ENCODE data around the gene LRMDA.
"Not testable (repeated sequence)": the region's sequence is repeated elsewhere in the genome, so short reads cannot be mapped to it uniquely, and the experiment has no call there.

Gene LRMDA

DNA sequence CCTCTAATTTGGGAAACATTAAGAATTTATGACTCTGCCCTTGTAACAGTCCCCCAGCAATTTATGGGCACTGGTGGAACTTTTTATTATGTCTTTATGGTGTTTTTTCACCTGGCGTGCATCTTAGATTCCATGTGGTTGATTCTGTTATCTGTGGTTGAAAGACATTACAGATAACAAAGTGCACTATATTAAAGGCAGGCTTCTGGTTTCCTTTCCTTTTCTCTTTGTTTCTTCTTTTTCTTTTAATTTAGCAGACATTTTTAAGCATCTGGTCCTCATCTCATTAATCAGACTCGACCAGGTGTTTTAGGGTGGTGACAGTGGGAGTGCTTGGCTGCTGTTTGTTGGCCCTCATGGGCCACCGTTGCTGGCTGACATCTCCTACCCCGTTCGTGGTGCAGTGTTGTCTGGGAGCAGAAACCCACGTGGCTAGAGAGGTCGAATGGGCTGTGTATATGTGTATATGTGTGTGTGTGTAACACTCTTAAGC lies 77.4 kb downstream of the LRMDA start:
- no peak for DNase-seq

DNA sequence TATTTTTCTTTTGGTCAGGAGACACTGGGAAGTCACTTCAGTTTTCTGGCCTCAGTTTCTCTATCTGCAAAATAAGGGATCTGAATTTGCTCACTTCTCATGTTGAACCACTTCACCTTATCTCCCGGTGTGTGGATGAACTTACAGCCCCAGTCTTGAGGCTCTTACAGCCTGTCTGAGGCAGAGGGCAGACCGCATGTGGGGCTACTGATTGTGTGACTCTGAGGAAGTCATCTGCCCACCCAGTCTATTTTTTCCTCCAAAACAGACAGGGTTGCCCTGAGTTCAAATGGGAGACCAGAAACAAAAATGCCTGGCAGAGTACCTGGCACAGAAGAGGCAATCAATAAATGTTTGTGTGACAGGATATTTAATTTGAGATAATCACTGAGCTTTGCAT lies 78.3 kb downstream of the LRMDA start:
- DNase-seq: no peak

DNA sequence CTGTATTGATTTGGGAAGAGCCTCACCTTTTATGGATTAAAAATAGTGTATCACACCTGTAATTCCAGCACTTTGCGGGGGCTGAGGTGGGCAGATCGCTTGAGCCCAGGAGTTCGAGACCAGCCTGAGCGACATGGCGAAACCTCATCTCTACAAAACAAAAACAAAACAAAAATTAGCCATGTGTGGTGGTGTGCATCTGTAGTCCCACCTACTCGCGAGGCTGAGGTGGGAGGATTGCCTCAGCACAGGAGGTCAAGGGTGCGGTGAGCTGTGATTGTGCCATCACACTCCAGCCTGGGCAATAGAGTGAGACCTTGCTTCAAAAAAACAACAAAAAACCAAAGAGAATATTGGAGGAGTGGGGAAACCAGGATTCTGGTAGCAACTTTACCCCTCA lies 79.6 kb downstream of the LRMDA start:
- DNase-seq: no peak

DNA sequence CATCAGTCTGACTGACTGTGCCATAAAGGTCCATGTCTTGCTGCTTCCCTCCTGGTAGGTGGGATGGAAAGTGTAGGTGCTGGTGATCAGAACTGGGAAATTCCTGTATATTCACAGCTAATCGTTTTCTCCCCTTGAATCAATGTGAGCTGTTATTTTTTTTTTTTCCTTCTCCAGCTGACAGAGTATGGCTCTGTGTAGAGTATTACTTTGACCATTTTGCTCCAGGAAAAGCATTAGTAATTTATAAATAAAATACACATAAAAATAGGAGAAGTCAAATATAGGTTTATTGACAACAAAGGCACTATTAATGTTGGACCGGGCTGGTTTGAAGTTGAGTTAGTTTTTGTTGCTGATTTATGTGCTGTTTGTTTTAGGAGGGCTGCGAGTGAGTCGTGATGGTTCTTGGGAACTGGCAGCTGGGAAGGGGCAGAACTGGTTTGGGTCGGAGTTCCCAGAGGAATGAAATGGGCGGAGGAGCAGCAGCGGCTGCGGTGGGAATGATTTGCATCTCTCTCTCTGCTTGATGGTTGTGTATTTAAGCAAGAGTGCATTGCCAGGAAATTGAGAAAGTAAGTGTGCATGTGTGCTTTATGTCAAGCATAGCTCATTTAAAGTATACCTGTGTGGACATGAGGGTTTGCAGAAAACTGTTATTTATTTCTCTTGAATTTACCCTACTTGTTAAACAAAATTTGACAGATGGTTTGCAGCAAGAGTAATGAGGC lies 80.9 kb downstream of the LRMDA start:
- DNase-seq: no peak

DNA sequence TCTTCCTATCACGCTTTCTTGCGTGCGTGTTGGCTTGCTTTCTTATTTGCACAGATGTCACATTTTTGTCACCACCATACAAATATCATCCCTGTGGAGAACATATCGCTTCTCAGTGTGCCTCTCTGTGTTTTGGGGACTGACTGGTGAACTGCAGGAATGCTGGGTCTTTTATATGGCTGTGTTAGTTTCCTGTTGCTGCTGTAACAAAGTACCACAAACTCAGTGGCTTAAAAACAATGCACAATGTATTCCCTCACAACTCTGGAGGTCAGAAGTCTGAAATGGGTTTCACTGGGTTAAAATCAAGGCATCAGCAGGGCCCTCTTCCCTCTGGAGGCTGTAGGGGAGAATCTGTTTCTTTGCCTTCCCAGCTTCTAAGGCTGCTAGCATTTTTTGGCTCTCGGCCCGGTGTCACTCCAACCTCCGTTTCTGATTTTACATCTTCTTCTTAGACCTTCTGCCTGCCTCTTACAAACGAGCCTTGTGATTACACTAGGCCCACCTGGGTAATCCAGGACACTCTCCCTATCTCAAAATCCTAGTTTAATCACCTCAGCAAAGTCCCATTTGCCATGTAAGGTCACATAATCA lies 82.0 kb downstream of the LRMDA start:
- no peak for DNase-seq

DNA sequence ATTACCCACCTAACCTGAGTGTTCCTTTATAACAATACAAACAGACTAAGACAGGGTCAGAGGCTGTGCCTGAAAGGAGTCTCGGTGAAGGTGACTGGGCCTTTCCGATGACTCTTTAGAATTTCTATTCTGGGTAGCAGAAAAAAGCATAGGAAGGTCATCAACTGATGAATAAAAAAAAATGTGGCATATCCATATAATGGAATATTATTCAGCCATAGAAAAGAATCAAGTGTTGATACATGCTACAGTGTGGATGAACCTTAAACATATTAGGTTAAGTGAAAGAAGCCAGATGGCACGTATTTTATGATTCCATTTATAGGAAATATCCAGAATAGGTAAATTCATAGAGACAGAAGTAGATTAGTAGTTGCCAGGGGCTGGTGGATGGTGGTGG lies 83.4 kb downstream of the LRMDA start:
- no peak for DNase-seq

DNA sequence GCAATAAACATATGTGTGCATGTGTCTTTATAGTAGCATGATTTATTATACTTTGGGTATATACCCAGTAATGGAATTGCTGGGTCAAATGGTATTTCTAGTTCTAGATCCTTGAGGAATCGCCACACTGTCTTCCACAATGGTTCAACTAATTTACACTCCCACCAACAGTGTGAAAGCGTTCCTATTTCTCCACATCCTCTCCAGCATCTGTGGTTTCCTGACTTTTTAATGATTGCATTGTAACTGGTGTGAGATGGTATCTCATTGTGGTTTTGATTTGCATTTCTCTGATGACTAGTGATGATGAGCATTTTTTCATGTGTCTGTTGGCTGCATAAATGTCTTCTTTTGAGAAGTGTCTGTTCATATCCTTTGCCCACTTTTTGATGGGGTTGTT lies 84.7 kb downstream of the LRMDA start:
- DNase-seq: not testable (repeated sequence)

DNA sequence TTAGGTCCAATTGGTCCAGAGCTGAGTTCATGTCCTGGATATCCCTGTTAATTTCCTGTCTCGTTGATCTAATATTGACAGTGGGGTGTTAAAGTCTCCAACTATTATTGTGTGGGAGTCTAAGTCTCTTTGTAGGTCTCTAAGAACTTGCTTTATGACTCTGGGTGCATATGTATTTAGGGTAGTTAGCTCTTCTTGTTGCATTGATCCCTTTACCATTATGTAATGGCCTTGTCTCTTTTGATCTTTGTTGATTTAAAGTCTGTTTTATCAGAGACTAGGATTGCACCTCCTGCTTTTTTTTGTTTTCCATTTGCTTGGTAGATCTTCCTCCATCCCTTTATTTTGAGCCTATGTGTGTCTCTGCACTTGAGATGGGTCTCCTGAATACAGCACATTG lies 87.8 kb downstream of the LRMDA start:
- not testable (repeated sequence) for DNase-seq

DNA sequence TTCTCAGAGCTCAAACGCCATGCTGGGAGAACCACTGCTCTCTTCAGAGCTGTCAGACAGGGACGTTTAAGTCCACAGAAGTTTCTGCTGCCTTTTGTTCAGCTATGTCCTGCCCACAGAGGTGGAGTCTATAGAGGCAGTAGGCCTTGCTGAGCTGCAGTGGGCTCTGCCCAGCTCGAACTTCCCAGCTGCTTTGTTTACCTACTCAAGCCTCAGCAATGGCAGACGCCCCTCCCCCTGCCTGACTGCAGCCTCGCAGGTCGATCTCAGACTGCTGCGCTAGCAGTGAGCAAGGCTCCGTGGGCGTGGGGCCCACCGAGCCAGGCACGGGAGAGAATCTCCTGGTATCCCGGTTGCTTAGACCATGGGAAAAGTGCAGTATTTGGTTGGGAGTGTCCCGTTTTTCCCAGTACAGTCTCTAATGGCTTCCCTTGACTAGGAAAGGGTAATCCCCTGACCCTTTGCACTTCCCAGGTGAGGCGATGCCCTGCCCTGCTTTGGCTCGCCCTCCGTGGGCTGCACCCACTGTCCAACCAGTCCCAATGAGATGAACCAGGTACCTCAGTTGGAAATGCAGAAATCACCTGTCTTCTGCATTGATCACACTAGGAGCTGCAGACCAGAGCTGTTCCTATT lies 89.9 kb downstream of the LRMDA start:
- DNase-seq: not testable (repeated sequence)

DNA sequence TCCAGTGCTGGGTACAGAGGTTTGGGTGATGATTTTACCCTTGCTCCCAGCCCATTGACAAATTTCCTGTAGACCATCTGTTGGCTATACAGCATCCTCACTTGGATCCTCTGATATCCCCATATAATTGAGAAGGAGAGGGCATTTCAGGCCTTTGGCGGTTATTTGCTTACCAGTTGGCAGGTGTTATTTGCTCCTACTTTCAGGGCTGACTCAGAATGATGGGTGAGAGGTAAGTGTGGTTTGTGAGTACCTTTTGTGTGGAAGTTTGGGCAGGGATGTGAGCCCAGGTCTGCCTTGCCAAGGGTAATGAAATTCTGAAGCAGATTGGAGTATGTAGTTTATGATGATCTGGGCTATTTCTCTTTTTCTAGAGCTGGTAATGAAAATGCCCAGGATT lies 93.6 kb downstream of the LRMDA start:
- no peak for DNase-seq

DNA sequence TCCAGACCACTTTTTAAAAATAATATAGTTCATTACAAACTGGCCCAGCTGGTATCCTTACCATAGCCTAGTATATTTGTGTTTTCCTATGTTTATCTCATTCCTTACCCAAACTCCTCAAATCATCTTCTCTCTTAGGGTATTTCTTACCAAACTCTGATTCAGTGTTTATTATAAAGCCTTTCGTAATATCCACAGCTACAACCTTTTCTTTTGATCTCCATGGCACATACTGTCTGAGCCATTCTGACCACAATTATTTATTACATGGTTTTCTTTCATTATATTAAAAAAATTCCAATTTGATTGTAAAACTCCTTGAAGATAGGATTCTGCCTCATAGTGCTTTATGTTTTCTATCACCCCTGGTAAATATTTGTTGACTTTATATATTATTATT lies 94.2 kb downstream of the LRMDA start:
- DNase-seq: no peak

DNA sequence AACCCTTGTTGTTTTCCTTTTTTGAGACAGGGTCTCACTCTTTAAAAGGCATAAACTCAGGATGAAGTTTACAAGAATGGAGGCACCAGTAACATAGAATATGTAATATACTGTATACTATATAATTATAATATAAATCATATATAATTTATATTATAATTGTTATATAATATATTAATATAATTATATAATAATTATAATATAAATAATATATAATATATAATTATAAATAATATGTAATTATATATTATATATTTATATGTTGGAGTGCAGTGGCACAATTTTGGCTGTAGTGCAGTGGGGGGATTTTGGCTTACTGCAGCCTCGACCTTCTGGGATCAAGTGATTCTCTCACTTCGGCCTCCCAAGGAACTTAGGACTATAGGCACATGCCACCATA lies 96.1 kb downstream of the LRMDA start:
- no peak for DNase-seq

DNA sequence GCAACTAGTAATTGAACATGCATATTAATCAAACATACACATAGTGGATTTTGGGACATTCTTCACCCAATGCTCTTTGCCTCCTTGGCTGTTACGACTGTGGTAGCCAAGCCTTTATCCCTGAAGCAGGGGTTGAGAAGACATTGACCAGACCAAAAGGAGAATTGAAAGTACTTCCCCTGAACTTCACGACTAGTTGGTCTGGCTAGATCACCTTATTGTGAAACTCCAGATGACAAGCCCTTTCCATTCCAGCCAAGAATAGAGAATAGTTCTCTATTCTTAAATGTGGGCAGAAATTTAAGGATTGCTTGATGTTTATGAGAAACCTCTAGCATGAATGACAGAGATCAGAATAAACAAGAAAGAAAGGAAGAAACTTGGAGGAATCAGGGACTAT lies 97.0 kb downstream of the LRMDA start:
- DNase-seq: no peak

DNA sequence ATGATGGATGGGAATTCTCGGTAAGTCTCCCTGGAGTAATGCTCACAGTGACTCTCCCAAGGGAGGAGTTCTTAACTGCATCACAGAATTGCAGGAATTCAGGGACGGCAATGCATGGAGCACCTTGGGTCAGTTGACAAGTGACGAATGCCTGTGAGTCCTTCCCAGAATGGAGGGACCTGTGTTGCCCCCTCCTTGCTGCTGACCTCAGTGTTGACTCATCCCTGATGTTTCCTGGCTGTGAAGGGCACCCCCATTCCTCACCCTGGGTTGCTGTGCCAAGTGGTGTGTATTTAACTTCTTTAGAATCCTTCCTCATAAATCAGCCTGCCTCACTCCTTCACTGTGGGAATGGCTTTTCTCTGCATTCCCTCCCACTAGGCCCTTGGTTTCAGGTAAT lies 98.9 kb downstream of the LRMDA start:
- no peak for DNase-seq

DNA sequence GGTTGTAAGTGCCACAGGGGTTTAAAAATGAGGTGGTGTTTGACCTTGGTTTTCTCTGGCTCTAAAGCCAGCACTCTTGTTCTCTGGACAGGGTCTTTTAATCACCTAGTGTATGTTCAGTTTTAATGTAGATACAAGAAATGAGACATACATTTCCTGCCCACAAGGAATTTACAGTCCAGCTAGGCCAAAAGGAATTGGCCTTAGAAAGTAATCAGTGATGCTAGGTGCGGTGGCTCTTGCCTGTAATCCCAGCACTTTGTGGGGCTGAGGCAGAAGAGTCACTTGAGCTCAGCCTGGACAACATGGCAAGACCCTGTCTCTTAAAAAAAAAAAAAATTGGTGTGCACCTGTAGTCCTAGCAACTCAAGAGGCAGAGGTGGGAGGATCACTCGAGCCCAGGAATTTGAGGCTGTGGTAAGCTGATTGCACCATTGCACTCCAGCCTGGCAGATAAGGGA lies 100.2 kb downstream of the LRMDA start:
- DNase-seq: no peak

DNA sequence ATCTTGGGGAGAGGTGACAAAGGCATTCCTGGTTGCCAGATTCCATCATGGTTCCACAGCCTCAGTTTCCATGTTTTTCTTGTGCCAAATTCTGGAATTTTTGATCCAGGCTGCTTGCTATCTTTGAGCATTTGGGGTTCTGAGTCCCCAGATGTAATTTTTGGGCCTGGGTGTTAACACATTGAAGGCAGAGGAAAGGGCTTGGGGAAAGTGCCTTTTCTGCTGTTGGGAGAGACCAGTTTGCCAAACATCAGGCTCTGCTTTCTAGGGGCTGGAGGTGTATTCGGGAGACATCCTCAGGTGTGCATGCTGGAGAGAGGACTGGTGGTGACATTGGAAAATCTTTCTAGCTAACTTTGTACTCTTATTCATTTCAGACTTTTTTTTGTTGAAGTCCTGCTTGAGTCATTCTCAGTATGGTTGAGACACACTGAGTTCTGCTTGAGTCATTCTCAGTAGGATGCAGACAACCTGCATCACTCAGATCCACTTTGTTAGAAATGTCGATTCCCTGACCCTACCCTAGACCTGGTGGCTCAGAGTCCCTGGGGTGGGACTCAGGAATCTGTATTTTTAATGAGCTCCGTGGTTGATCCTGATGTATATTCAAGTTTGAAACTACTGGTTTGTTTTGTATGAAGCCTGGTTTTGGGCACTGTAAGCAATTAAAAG lies 101.0 kb downstream of the LRMDA start:
- DNase-seq: no peak

DNA sequence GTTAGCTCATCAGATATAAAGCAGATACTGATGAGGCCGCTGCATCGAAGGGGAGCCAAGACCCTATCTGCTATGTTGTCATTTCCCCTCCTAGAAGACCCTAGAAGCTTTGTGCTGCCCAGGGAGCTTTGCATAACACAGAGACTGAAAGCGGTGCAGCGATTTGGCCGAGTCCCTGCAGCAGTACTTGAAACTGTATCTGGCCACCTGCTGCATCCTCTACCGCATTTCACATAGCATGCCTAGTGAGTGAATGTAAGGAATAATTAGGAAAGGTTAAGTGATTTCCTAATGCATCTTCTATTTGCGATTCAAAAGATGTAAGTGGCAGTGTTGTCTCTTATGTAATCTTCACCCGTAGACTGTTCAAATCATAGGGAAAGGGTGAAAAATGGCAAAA lies 106.7 kb downstream of the LRMDA start:
- DNase-seq: no peak

DNA sequence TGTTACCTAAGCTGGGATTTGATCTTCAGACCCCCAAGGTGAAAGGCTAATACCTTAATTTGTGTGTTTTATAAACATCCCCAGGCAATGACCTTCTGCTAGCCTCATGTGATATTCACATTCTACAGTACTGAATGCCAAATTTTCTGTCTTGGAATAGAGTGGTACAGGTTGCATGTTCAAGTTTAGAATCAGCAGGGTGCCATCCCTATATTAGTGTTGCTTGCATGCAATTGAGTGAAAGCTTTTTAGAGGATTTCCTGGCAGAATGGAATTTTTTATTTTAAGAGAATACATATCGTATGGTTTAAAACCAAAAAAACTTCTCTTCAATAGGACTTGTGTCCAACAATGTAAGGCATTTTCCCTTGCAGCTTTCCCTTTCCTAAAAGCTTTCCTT lies 107.3 kb downstream of the LRMDA start:
- no peak for DNase-seq

DNA sequence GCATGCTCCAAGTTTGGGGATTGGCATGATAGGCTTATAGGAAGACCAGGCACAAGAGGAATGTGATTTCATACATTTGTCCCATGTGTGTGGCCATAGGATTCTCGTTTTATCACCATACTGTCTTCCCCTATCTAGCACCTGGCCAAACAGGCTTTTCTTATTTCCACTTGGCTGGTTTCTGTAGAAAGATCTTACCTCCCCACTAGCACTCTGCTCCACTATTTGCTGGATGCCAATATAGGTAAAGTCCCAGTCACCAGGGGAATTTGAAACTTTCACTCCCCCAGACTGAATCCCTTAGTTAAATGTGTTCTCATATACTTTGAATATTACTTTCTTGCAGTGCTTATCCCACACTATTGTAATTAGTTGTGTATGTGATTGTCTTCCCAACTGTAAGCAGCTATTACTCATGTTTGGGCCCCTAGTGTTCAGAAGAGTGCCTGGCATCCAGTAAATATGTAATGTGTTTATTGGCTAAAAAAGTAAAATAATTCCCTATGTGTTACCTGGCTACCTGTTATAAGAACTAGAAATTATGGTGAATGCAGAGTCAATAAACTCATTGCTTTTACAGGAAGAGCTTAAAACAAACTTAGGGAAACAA lies 109.0 kb downstream of the LRMDA start:
- DNase-seq: no peak

DNA sequence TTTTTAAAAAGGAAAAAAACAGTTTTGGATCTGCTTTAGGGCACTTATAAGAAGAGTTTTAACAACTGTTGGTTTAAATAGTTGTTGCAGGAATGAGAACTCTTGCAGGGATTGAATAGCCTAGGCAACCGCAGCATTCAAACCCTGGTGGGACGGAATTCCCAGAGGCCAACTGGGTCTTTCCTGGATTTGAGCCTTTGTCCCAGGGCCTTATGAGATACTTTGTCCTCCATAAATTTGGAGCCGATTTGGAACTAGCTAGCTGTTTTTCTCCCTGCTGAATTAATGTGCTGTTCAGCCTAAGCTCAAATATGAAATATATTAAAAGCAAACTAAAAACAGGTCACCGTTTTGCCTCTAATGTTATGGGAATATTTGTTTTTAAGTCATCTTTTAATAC lies 109.6 kb downstream of the LRMDA start:
- no peak for DNase-seq

DNA sequence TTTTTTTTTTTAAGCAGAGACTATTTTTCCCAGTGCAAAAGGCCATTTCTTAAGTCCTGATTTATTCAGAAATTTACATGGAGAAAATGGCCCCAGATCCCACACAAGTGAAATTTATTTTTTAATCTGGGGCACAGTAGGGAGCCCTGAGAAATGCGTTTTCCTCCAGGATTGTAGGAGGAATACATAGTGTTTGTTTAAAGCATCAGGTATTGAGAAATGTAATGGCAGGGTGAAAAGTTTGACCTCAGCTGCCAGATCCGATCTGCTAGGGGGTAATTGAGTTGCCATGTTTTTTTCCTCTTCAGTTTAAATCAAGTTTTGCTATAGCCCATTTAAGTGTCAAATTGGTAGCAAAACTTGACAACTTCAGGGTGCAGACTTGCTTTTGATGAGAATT lies 110.0 kb downstream of the LRMDA start:
- no peak for DNase-seq

DNA sequence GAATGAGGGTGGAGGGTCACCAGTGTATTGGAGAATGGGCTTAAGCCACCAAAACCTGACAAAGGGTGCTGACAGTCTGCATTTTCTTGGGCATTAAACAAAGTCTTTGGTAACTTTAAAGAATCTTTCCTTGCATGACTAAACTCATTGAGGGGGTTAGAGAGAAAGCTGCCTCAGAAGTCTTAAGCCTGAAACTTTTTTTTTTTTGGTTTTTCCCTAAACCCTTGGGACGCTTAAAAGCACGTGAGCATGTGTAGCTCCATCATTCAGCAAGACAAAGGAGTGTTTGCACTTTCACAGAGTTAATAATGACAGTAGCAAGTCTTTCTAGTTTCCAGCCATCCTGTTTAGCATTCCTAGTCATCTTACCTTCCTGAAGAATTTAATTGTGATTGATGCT lies 110.7 kb downstream of the LRMDA start:
- no peak for DNase-seq

DNA sequence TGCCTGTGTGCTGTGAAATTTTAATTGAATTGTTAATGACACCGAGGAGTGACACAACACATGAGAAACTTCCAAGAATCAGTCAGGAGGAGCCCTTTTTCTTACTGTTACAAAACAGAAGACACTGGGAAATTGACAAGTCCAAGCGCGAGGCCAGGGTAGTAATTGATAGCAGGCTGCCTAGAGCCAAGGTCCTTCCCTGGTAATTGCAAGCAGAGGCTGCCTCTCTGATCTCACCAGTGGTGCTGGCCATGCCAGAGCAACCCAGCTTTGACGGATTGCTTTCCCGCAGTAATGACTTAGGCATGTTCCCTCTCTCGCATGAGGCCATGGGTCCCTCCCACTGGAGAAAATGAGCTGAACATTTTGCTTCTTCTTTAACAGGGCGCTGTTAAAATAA lies 111.5 kb downstream of the LRMDA start:
- DNase-seq: no peak

Measured in NCI-H2081 treated with DMSO at 0.1 percent for 48 hours (cell line).